ENCODE measurements around the gene WDFY1. TPM values are rescaled to one million over a fixed set of nuclear protein-coding genes. Genes with fewer than 3 reads are reported as not detected.
A peak's percentile ranks its signal among the peaks of the same experiment; 100 is the strongest.

Gene WDFY1
- total and polyA plus RNA-seq, 8 donors = 8.2 to 134 (median 31.4) TPM

DNA sequence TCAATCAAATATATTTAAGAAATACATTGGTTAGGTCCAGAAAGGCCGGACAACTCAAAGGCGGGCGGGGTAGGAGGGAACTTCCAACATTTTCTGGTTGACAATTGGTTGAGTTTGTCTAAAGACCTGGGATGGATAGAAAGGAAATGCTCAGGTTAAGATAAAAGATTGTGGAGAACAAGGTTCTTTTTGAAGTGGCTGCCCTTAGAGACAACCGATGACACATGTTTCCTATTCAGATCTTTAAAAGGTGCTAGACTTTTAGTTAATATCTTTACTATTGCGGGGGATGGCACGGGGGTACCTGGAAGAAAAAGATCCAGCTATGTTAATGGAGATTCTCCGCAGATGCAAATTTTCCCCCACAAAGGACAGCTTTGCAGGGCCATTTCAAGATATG lies 97.7 kb downstream of the WDFY1 start:
- no peak overlapping the region for H3K4me3 ChIP-seq
- no peak for DNase-seq
- peaks cover 0 to 3% (median 0%) of the 10 kb centered on the region in 4 donors for H3K9me3 ChIP-seq
- H3K4me1 ChIP-seq = no peaks in the 10 kb centered on the region
- H3K27ac ChIP-seq = no peak overlapping the region
- intact Hi-C loops (cut with DNase I; ENCODE audit: low total_unique reads) = no loop called here
- H3K27me3 ChIP-seq = no peaks in the 10 kb centered on the region
- WGBS, 5 donors = 92 to 97% (median 95%) methylated on average over 7 of the region's 7 CpGs
- TF ChIP-seq, protein P1, sequence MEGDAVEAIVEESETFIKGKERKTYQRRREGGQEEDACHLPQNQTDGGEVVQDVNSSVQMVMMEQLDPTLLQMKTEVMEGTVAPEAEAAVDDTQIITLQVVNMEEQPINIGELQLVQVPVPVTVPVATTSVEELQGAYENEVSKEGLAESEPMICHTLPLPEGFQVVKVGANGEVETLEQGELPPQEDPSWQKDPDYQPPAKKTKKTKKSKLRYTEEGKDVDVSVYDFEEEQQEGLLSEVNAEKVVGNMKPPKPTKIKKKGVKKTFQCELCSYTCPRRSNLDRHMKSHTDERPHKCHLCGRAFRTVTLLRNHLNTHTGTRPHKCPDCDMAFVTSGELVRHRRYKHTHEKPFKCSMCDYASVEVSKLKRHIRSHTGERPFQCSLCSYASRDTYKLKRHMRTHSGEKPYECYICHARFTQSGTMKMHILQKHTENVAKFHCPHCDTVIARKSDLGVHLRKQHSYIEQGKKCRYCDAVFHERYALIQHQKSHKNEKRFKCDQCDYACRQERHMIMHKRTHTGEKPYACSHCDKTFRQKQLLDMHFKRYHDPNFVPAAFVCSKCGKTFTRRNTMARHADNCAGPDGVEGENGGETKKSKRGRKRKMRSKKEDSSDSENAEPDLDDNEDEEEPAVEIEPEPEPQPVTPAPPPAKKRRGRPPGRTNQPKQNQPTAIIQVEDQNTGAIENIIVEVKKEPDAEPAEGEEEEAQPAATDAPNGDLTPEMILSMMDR (IDR thresholded peaks at IDR 0.05) = no peak
- TF ChIP-seq POLR2A (IDR thresholded peaks at IDR 0.05) (no peak), POLR2AphosphoS5 (IDR thresholded peaks at IDR 0.05) (no peak), EP300 (IDR thresholded peaks at IDR 0.05) (no peak)
- H3K36me3 ChIP-seq = peaks cover 0 to 20% (median 6%) of the 10 kb centered on the region in 4 donors

DNA sequence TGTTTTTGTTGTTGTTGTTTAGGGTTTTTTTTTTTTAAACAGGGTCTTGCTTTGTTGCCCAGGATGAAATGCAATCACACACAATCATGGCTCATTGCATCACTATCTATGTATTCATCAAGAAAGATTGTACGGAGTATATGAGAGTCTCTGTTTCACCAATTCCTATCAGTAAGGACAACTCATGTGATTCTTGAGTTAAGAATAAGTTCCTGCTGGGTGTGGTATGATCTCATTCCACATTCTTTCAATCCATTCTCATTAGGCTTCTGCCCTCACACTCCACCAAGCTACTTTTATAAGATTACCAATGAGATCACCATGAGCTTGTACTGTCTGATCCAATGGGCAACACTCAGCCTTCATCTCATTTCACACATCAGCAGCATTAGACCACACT lies 98.6 kb downstream of the WDFY1 start:
- Histone ChIP-seq H3K9me3 (peaks cover 0 to 3% (median 0%) of the 10 kb centered on the region in 4 donors), H3K27me3 (no peaks in the 10 kb centered on the region), H3K4me3 (no peak overlapping the region), H3K36me3 (peaks cover 0 to 17% (median 6%) of the 10 kb centered on the region in 4 donors), H3K27ac (no peak overlapping the region), H3K4me1 (no peaks in the 10 kb centered on the region)
- intact Hi-C loops (cut with DNase I; ENCODE audit: low total_unique reads) = no loop called here
- WGBS, 5 donors = 65 to 81% (median 75%) methylated on average over 1 of the region's 1 CpG
- no peak for DNase-seq
- TF ChIP-seq POLR2A (IDR thresholded peaks at IDR 0.05) (no peak), EP300 (IDR thresholded peaks at IDR 0.05) (no peak), POLR2AphosphoS5 (IDR thresholded peaks at IDR 0.05) (no peak)
- TF ChIP-seq, protein P1 (IDR thresholded peaks at IDR 0.05) = no peak

- TF ChIP-seq POLR2AphosphoS5 (IDR thresholded peaks at IDR 0.05) = no peak
- TF ChIP-seq, protein P1 (IDR thresholded peaks at IDR 0.05) = no peak
- TF ChIP-seq EP300 (IDR thresholded peaks at IDR 0.05) = no peak
- TF ChIP-seq POLR2A (IDR thresholded peaks at IDR 0.05) = no peak
- intact Hi-C loops (cut with DNase I; ENCODE audit: low total_unique reads) = no loop called here
- WGBS, 5 donors = 40 to 60% (median 46%) methylated on average over 3 of the region's 3 CpGs
- no peak for DNase-seq
- Histone ChIP-seq H3K4me3 (no peak overlapping the region), H3K36me3 (no peaks in the 10 kb centered on the region), H3K4me1 (peaks cover 3 to 13% (median 4%) of the 10 kb centered on the region in 4 donors), H3K9me3 (no peaks in the 10 kb centered on the region), H3K27me3 (no peaks in the 10 kb centered on the region), H3K27ac (peak overlapping the region in 3 of 5 donors; percentile 13 to 72 (median 23))
These were observed 103.5 kb downstream of the WDFY1 start for GRCh38 chr2:223841436-223842190.

DNA sequence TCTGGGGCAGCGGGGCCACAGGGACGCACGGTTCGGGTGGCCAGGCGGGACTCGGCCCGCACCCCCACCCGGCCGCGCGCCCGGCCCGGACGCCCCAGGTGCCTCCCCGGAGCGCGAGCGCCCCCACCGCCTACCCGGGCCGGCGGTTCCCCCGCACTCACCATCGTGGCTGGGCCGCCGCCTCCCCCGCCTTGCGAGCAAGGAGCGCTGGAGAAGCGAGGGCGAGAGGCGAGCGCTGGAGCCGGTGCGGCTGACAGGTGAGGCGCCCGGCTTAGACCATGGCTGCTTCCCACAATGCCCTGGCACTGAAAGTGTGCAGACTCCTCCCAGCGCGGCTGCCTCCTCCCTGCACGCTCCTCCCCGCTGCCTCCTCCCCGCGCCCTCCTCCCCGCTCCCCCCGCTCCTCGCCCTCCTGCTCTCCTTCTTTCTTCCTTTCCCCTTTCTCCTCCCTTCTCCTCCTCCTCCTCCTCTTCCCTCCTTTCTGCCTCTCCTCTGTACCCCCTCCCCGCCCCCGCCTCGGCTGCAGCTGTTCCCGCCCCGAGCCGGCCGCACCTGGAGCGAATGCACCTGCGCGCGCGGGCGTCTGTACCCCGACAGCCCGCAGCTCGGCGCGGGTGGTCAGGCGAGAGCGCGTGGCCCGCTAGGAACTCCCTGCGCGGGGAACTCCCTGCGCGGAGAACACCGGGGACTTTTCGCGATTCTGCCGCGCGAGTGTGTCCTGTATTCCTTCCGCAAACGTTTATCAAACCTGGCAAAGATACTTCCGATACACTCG lies 107.7 kb downstream of the WDFY1 start, which contains the start of gene AP1S3:
TSS of gene AP1S3 (minus strand) at position 296 of the 775 bp plus-strand sequence. CDS start at position 164, 132 bp downstream.
- Histone ChIP-seq H3K27me3 (no peaks in the 10 kb centered on the region), H3K4me3 (peak within 1 kb of the TSS; percentile 72 to 84 (median 78)), H3K27ac (peak within 1 kb of the TSS; percentile 81 to 90 (median 85)), H3K36me3 (no peaks in the 10 kb centered on the region), H3K4me1 (peaks cover 10 to 25% (median 14%) of the 10 kb centered on the region in 4 donors), H3K9me3 (no peaks in the 10 kb centered on the region)
- WGBS, 5 donors = 0 to 1% (median 1%) methylated on average over 57 to 82 of the region's 82 CpGs
- intact Hi-C loops (cut with DNase I; ENCODE audit: low total_unique reads) = no loop called here
- DNase-seq = peak; percentile 84 to 93
- TF ChIP-seq, protein P1 (IDR thresholded peaks at IDR 0.05) = peak in 1 of 7 experiments; percentile 22
- peak in 2 of 3 donors; percentile 34 to 50 for TF ChIP-seq POLR2AphosphoS5 (IDR thresholded peaks at IDR 0.05)
- TF ChIP-seq EP300 (IDR thresholded peaks at IDR 0.05) = no peak
